Measurements from ENCODE around the gene OXTR. TPM values are rescaled to one million over a fixed set of nuclear protein-coding genes. Genes with fewer than 3 reads are reported as not detected.

Gene OXTR
- total and polyA plus RNA-seq, 2 experiments from 2014 or later: 0.97 to 1.9 TPM

- TF ChIP-seq CTCF (IDR thresholded peaks at IDR 0.05; ENCODE audit: poor library complexity) (no peak), EZH2 (IDR thresholded peaks at IDR 0.05; ENCODE audit: borderline replicate concordance) (no peak), EZH2phosphoT487 (IDR thresholded peaks at IDR 0.05; ENCODE audit: low read depth, severe bottlenecking, unreplicated experiment) (no peak)
- Histone ChIP-seq H3K27ac (no peak within 1 kb of the TSS), H3K36me3 (replicated peaks; ENCODE audit: insufficient read depth, low read depth) (no peaks in the 10 kb centered on the region), H3K9me3 (ENCODE audit: low read depth) (no peaks in the 10 kb centered on the region), H3K4me2 (no peak within 1 kb of the TSS), H4K20me1 (ENCODE audit: insufficient read depth, poor library complexity, severe bottlenecking) (no peaks in the 10 kb centered on the region), H3K79me2 (no peaks in the 10 kb centered on the region), H2AFZ (no peak within 1 kb of the TSS), H3K9me2 (replicated peaks; ENCODE audit: insufficient read depth) (no peaks in the 10 kb centered on the region), H3K4me3 (no peak within 1 kb of the TSS), H3K27me3 (no peaks in the 10 kb centered on the region), H3K4me1 (ENCODE audit: insufficient read depth) (peaks cover 3% of the 10 kb centered on the region)
- no peak for DNase-seq (ENCODE audit: low spot score)
- WGBS (ENCODE audit: low lambda C conversion rate, missing lambda C conversion rate): 83% methylated on average over 22 of the region's 23 CpGs
Observed at GRCh38 chr3:8733332-8734094, 35.9 kb downstream of the OXTR start, which contains the start of gene CAV3. Gene CAV3 (plus strand): TSS chr3:8733802. CDS start chr3:8733877, 75 bp downstream.

- no peak overlapping the region for H2AFZ ChIP-seq
- peaks cover 3% of the 10 kb centered on the region for H3K4me1 ChIP-seq (ENCODE audit: insufficient read depth)
- 73% methylated on average over 4 of the region's 4 CpGs for WGBS (ENCODE audit: low lambda C conversion rate, missing lambda C conversion rate)
- no peak overlapping the region for H3K4me3 ChIP-seq
- H3K4me2 ChIP-seq: no peak overlapping the region
- no peaks in the 10 kb centered on the region for H3K9me3 ChIP-seq (ENCODE audit: low read depth)
- no peaks in the 10 kb centered on the region for H4K20me1 ChIP-seq (ENCODE audit: insufficient read depth, poor library complexity, severe bottlenecking)
- H3K36me3 ChIP-seq (replicated peaks; ENCODE audit: insufficient read depth, low read depth): no peaks in the 10 kb centered on the region
- DNase-seq (ENCODE audit: low spot score): no peak
- H3K27ac ChIP-seq: no peak overlapping the region
- no peaks in the 10 kb centered on the region for H3K9me2 ChIP-seq (replicated peaks; ENCODE audit: insufficient read depth)
- no peak for TF ChIP-seq EZH2 (IDR thresholded peaks at IDR 0.05; ENCODE audit: borderline replicate concordance)
- no peak for TF ChIP-seq EZH2phosphoT487 (IDR thresholded peaks at IDR 0.05; ENCODE audit: low read depth, severe bottlenecking, unreplicated experiment)
- no peak for TF ChIP-seq CTCF (IDR thresholded peaks at IDR 0.05; ENCODE audit: poor library complexity)
- H3K27me3 ChIP-seq: no peaks in the 10 kb centered on the region
- no peaks in the 10 kb centered on the region for H3K79me2 ChIP-seq
Observed at GRCh38 chr3:8732413-8732812, 37.0 kb downstream of the OXTR start.

- Histone ChIP-seq H3K79me2 (no peaks in the 10 kb centered on the region), H3K9me3 (ENCODE audit: low read depth) (no peaks in the 10 kb centered on the region), H2AFZ (no peak overlapping the region), H3K36me3 (replicated peaks; ENCODE audit: insufficient read depth, low read depth) (no peaks in the 10 kb centered on the region), H3K4me1 (ENCODE audit: insufficient read depth) (peaks cover 3% of the 10 kb centered on the region), H3K9me2 (replicated peaks; ENCODE audit: insufficient read depth) (no peaks in the 10 kb centered on the region), H4K20me1 (ENCODE audit: insufficient read depth, poor library complexity, severe bottlenecking) (no peaks in the 10 kb centered on the region), H3K4me2 (no peak overlapping the region), H3K27me3 (no peaks in the 10 kb centered on the region), H3K4me3 (no peak overlapping the region), H3K27ac (peak overlapping the region; percentile 22)
- no peak for TF ChIP-seq CTCF (IDR thresholded peaks at IDR 0.05; ENCODE audit: poor library complexity)
- TF ChIP-seq EZH2 (IDR thresholded peaks at IDR 0.05; ENCODE audit: borderline replicate concordance): no peak
- TF ChIP-seq EZH2phosphoT487 (IDR thresholded peaks at IDR 0.05; ENCODE audit: low read depth, severe bottlenecking, unreplicated experiment): no peak
- 83% methylated on average over 3 of the region's 3 CpGs for WGBS (ENCODE audit: low lambda C conversion rate, missing lambda C conversion rate)
- DNase-seq (ENCODE audit: low spot score): no peak
Observed at GRCh38 chr3:8730656-8731055, 38.8 kb downstream of the OXTR start.

Measured in hepatocyte (in vitro differentiated cells).